Neuronal stem cell (in vitro differentiated cells): Measurements from ENCODE around the gene TPRN.

Experiments
- DNase-seq: peaks from one replicate; pipeline ENCODE4 v3.0.0-alpha.2; 2013; ENCODE audit warnings: low spot score
- H2AFZ ChIP-seq: one replicate; pipeline ENCODE4 v1.6.1; 2013; ENCODE audit warnings: mild to moderate bottlenecking, low read length, inconsistent platforms
- H2AK5ac ChIP-seq: 2 replicates; pipeline ENCODE4 v1.6.1; 2013; ENCODE audit warnings: low read depth, mild to moderate bottlenecking, inconsistent platforms, low read length, moderate library complexity, mixed read lengths
- H2BK120ac ChIP-seq: 2 replicates; pipeline ENCODE4 v1.6.1; 2013; ENCODE audit warnings: low read depth, mild to moderate bottlenecking, inconsistent platforms, low read length, moderate library complexity, mixed read lengths
- H2BK12ac ChIP-seq: one replicate; pipeline ENCODE4 v1.6.1; 2013; ENCODE audit warnings: low read length, inconsistent platforms
- H2BK15ac ChIP-seq: 2 replicates; pipeline ENCODE4 v1.6.1; 2013; ENCODE audit warnings: mild to moderate bottlenecking, low read length, inconsistent platforms, mixed read lengths
- H2BK5ac ChIP-seq: one replicate; pipeline ENCODE4 v1.6.1; 2013; ENCODE audit warnings: inconsistent platforms, mild to moderate bottlenecking, low read length, moderate library complexity
- H3K14ac ChIP-seq: one replicate; pipeline ENCODE4 v1.6.1; 2013; ENCODE audit warnings: low read length, inconsistent platforms
- H3K18ac ChIP-seq: 2 replicates; pipeline ENCODE4 v1.6.1; 2013; ENCODE audit warnings: low read length, inconsistent platforms
- H3K23ac ChIP-seq: 2 replicates; pipeline ENCODE4 v1.6.1; 2013; ENCODE audit warnings: low read depth, mild to moderate bottlenecking, mixed read lengths, low read length, inconsistent platforms; ENCODE audit not compliant: poor library complexity
- H3K27ac ChIP-seq: replicated peaks from 3 replicates; pipeline ENCODE4 v1.5.1; 2013; ENCODE audit warnings: low read length, inconsistent platforms
- H3K27me3 ChIP-seq, 3 experiments: 2 replicates each; pipeline ENCODE4 v1.6.1; 2013; ENCODE audit warnings: low read length in 3 of 3, mild to moderate bottlenecking in 2 of 3, inconsistent platforms in 1 of 3, low read depth in 1 of 3, mixed read lengths in 1 of 3, moderate library complexity in 1 of 3; ENCODE audit not compliant: control insufficient read depth in 3 of 3, insufficient read depth in 3 of 3
- H3K36me3 ChIP-seq, 2 donors: replicated peaks in 1 of 2; 2 replicates each; pipeline ENCODE4 v1.6.1; 2013; ENCODE audit warnings: low read length in 2 of 2; ENCODE audit not compliant: control insufficient read depth in 2 of 2, insufficient read depth in 2 of 2
- H3K4ac ChIP-seq: 2 replicates; pipeline ENCODE4 v1.6.1; 2013; ENCODE audit warnings: inconsistent platforms, mild to moderate bottlenecking, low read length, moderate library complexity
- H3K4me1 ChIP-seq, 2 donors: 1 replicate in 1 of 2; 2 replicates in 1 of 2; pipeline ENCODE4 v1.6.1; 2013; ENCODE audit warnings: low read length in 2 of 2, low read depth in 1 of 2; ENCODE audit not compliant: control insufficient read depth in 2 of 2, insufficient read depth in 1 of 2
- H3K4me2 ChIP-seq: one replicate; pipeline ENCODE4 v1.6.1; 2013; ENCODE audit warnings: mild to moderate bottlenecking, low read length, inconsistent platforms; ENCODE audit not compliant: insufficient read depth, poor library complexity, severe bottlenecking
- H3K4me3 ChIP-seq, 2 donors: 2 replicates each; pipeline ENCODE4 v1.5.1; 2013; ENCODE audit warnings: low read length in 2 of 2, mild to moderate bottlenecking in 2 of 2, inconsistent platforms in 1 of 2, moderate library complexity in 1 of 2
- H3K79me1 ChIP-seq: one replicate; pipeline ENCODE4 v1.6.1; 2013; ENCODE audit warnings: low read depth, mild to moderate bottlenecking, inconsistent platforms, low read length, moderate library complexity
- H3K9ac ChIP-seq: one replicate; pipeline ENCODE4 v1.6.1; 2013; ENCODE audit warnings: mild to moderate bottlenecking, low read depth, low read length, inconsistent platforms; ENCODE audit not compliant: poor library complexity
- H3K9me3 ChIP-seq, 2 donors: replicated peaks in 1 of 2; 2 replicates each; pipeline versions ENCODE3 to v1.6.1; 2013; ENCODE audit warnings: low read length in 2 of 2, mild to moderate bottlenecking in 2 of 2, inconsistent platforms in 1 of 2, low read depth in 1 of 2, mixed read lengths in 1 of 2, moderate library complexity in 1 of 2; ENCODE audit not compliant: control insufficient read depth in 2 of 2, insufficient read depth in 1 of 2
- H4K8ac ChIP-seq: one replicate; pipeline ENCODE4 v1.6.1; 2013; ENCODE audit warnings: low read depth, mild to moderate bottlenecking, inconsistent platforms, low read length, moderate library complexity
- H4K91ac ChIP-seq: one replicate; pipeline ENCODE4 v1.6.1; 2013; ENCODE audit warnings: low read length, low read depth, mild to moderate bottlenecking, inconsistent platforms; ENCODE audit not compliant: poor library complexity
- WGBS, 2 donors: extraction: QIAGEN DNeasy Blood & Tissue Kit; methylation state at CpG; one replicate each; pipeline ENCODE4 v1.1.7; 2013; ENCODE audit warnings: missing lambda C conversion rate in 2 of 2, mixed read lengths in 1 of 2; ENCODE audit not compliant: insufficient read length in 2 of 2, insufficient replicate concordance in 1 of 2; ENCODE audit errors: extremely low coverage in 2 of 2; 5-methylcytosine and 5-hydroxymethylcytosine counted together

TPRN gene

GRCh38 chr9:137228506-137228967 lies 28.0 kb upstream of the TPRN start:
- Histone ChIP-seq H3K79me1 (no peaks in the 10 kb centered on the region), H3K4ac (peak overlapping the region; percentile 23), H3K23ac (peak overlapping the region; percentile 93), H3K18ac (peak overlapping the region; percentile 38), H4K8ac (no peak overlapping the region), H3K4me1 (peaks cover 2 to 9% of the 10 kb centered on the region in 2 donors), H2BK12ac (no peak overlapping the region), H2AFZ (no peak overlapping the region), H3K27ac (no peak overlapping the region), H2BK5ac (no peak overlapping the region), H4K91ac (no peak overlapping the region), H3K14ac (peak overlapping the region; percentile 21), H2AK5ac (peak overlapping the region; percentile 75), H3K4me2 (peak overlapping the region; percentile 2), H3K27me3 (peaks cover 0 to 7% (median 0%) of the 10 kb centered on the region in 3 experiments), H3K36me3 (no peaks in the 10 kb centered on the region), H2BK15ac (no peak overlapping the region), H3K9me3 (no peaks in the 10 kb centered on the region), H2BK120ac (no peak overlapping the region), H3K9ac (no peak overlapping the region), H3K4me3 (no peak overlapping the region)
- DNase-seq, result no peak
- no CpG with 5 or more reads among the region's 29 CpGs for WGBS, 2 donors

- peaks cover 0 to 7% (median under 1%) of the 10 kb centered on the region in 3 experiments for H3K27me3 ChIP-seq
- no peak overlapping the region for H3K4me3 ChIP-seq
- no CpG with 5 or more reads among the region's 18 CpGs for WGBS, 2 donors
- H2BK12ac ChIP-seq, result peak overlapping the region; percentile 10
- H3K27ac ChIP-seq, result no peak overlapping the region
- no peak overlapping the region for H4K91ac ChIP-seq
- no peak overlapping the region for H3K9ac ChIP-seq
- no peak for DNase-seq
- H2BK15ac ChIP-seq, result no peak overlapping the region
- H3K18ac ChIP-seq, result no peak overlapping the region
- no peak overlapping the region for H2AFZ ChIP-seq
- no peaks in the 10 kb centered on the region for H3K36me3 ChIP-seq
- no peaks in the 10 kb centered on the region for H3K9me3 ChIP-seq
- no peak overlapping the region for H3K23ac ChIP-seq
- no peak overlapping the region for H3K4ac ChIP-seq
- no peak overlapping the region for H3K4me2 ChIP-seq
- H2BK120ac ChIP-seq, result no peak overlapping the region
- peak overlapping the region; percentile 21 for H3K14ac ChIP-seq
- no peak overlapping the region for H2BK5ac ChIP-seq
- H3K79me1 ChIP-seq, result no peaks in the 10 kb centered on the region
- H2AK5ac ChIP-seq, result peak overlapping the region; percentile 75
- peaks cover 4 to 10% of the 10 kb centered on the region in 2 donors for H3K4me1 ChIP-seq
- H4K8ac ChIP-seq, result no peak overlapping the region
Measured at GRCh38 chr9:137227853-137228505, 27.4 kb upstream of the TPRN start.

GRCh38 chr9:137227054-137227852 lies 26.7 kb upstream of the TPRN start, which contains the start of gene RNF224:
Gene RNF224 (plus strand): TSS chr9:137227502. CDS start chr9:137228336, 834 bp downstream.
- no peaks in the 10 kb centered on the region for H3K36me3 ChIP-seq
- peak within 1 kb of the TSS; percentile 68 for H2AFZ ChIP-seq
- peak within 1 kb of the TSS in 1 of 2 donors; percentile 41 for H3K4me3 ChIP-seq
- no peak within 1 kb of the TSS for H2BK5ac ChIP-seq
- H3K4me1 ChIP-seq, result peaks cover 9 to 15% of the 10 kb centered on the region in 2 donors
- H3K27me3 ChIP-seq, result peaks cover under 1 to 8% (median 7%) of the 10 kb centered on the region in 3 experiments
- H2BK12ac ChIP-seq, result peak within 1 kb of the TSS; percentile 22
- no peak within 1 kb of the TSS for H3K4me2 ChIP-seq
- peak within 1 kb of the TSS; percentile 95 for H2BK15ac ChIP-seq
- H3K23ac ChIP-seq, result peak within 1 kb of the TSS; percentile 70
- no CpG with 5 or more reads among the region's 25 CpGs for WGBS, 2 donors
- H3K9me3 ChIP-seq, result no peaks in the 10 kb centered on the region
- peak within 1 kb of the TSS; percentile 57 for H3K18ac ChIP-seq
- peak within 1 kb of the TSS; percentile 31 for H3K14ac ChIP-seq
- peak within 1 kb of the TSS; percentile 50 for H4K8ac ChIP-seq
- no peak within 1 kb of the TSS for H3K9ac ChIP-seq
- no peak within 1 kb of the TSS for H3K27ac ChIP-seq
- H4K91ac ChIP-seq, result peak within 1 kb of the TSS; percentile 64
- H2AK5ac ChIP-seq, result peak within 1 kb of the TSS; percentile 75
- H2BK120ac ChIP-seq, result no peak within 1 kb of the TSS
- peak within 1 kb of the TSS; percentile 76 for H3K4ac ChIP-seq
- peak; percentile 74 for DNase-seq
- no peaks in the 10 kb centered on the region for H3K79me1 ChIP-seq
